Esophagus squamous epithelium (tissue), 5 donors: Measurements from ENCODE around the gene FN1. TPM values are rescaled to one million over a fixed set of nuclear protein-coding genes. Genes with fewer than 3 reads are reported as not detected.

Experiments used
- DNase-seq: peaks from one replicate; lab custom pipeline; 2025; lab: John Stamatoyannopoulos, UW
- H3K27ac ChIP-seq, 4 donors: fragments of 200-600 bp; sonication (generic); one replicate each; pipeline ENCODE4 v1.5.1; 2016 to 2019; ENCODE audit warnings: mild to moderate bottlenecking in 1 of 4
- H3K27me3 ChIP-seq, 4 donors: fragments of 200-600 bp; sonication (generic); 1 replicate in 3 of 4; 2 replicates in 1 of 4; pipeline versions ENCODE4 v1.5.1 to v1.6.0; 2017 to 2021; ENCODE audit warnings: antibody characterized with exemption in 1 of 4
- H3K36me3 ChIP-seq, 3 donors: fragments of 200-600 bp; sonication (generic); one replicate each; pipeline ENCODE4 v1.5.1; 2016 to 2019
- H3K4me1 ChIP-seq, 3 donors: fragments of 200-600 bp; sonication (generic); one replicate each; pipeline ENCODE4 v1.5.1; 2017 to 2019
- H3K4me3 ChIP-seq, 4 donors: fragments of 200-600 bp; sonication (generic); 1 replicate in 3 of 4; 2 replicates in 1 of 4; pipeline ENCODE4 v1.5.1; 2016 to 2019; ENCODE audit warnings: mild to moderate bottlenecking in 2 of 4, moderate library complexity in 1 of 4
- H3K9me3 ChIP-seq, 3 donors: fragments of 200-600 bp; sonication (generic); one replicate each; pipeline ENCODE4 v1.5.1; 2016 to 2019
- POLR2A ChIP-seq, 4 donors: fragments of 450-650 bp; IDR thresholded peaks; one replicate each; pipeline ENCODE4 v1.6.1; 2017; ENCODE audit warnings: antibody characterized with exemption in 4 of 4, mild to moderate bottlenecking in 4 of 4, moderate library complexity in 3 of 4
- WGBS, 2 donors: methylation state at CpG; one replicate each; pipeline ENCODE4 v1.1.5; 2018; 5-methylcytosine and 5-hydroxymethylcytosine counted together
- intact Hi-C: fragments of 100-400 bp; cut with DNase I; formaldehyde crosslinking; loops from one replicate; pipeline ENCODE4 v1.15.0; 2022
- total RNA-seq, 4 donors: library from RNA; depleted of rRNA; stranded (reverse); fragments of >200 nt; gene quantifications; one replicate each; pipeline ENCODE4 v1.1.0, GENCODE V29; 2016
- TF ChIP-seq, protein P1 (sequence below), 6 experiments: fragments of 450-650 bp in 4 of 6; fragments of 200-600 bp in 2 of 6; sonication (generic) in 2 of 6; IDR thresholded peaks; one replicate each; pipeline ENCODE4 v1.5.1; 2016 to 2019; ENCODE audit warnings: antibody characterized with exemption in 6 of 6, mild to moderate bottlenecking in 4 of 6, moderate library complexity in 4 of 6
- donor health status: DM: yes; HTN: yes; CAD: no.

The FN1 gene
- total RNA-seq, 4 donors from 2014 or later = 15.7 to 393 (median 112) TPM

DNA sequence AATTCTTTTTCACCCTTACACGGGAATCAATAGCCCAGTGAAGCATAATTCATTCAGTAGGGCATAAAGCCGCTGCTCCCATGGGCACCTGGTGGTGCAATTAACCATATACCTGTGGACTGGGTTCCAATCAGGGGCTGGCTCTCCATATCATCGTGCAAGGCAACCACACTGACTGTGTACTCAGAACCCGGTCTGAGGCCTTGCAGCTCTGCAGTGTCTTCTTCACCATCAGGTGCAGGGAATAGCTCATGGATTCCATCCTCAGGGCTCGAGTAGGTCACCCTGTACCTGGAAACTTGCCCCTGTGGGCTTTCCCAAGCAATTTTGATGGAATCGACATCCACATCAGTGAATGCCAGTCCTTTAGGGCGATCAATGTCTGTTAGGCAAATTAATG is 55.2 kb downstream of the FN1 start:
- H3K27me3 ChIP-seq = no peaks in the 10 kb centered on the region
- 87 to 92% methylated on average over 6 to 7 of the region's 7 CpGs for WGBS, 2 donors
- peaks cover 0 to 70% (median 0%) of the 10 kb centered on the region in 3 donors for H3K36me3 ChIP-seq
- no peak overlapping the region for H3K27ac ChIP-seq
- intact Hi-C loops = no loop called here
- no peak overlapping the region for H3K4me3 ChIP-seq
- no peak for DNase-seq
- no peak for TF ChIP-seq POLR2A (IDR thresholded peaks at IDR 0.05)
- TF ChIP-seq, protein P1, sequence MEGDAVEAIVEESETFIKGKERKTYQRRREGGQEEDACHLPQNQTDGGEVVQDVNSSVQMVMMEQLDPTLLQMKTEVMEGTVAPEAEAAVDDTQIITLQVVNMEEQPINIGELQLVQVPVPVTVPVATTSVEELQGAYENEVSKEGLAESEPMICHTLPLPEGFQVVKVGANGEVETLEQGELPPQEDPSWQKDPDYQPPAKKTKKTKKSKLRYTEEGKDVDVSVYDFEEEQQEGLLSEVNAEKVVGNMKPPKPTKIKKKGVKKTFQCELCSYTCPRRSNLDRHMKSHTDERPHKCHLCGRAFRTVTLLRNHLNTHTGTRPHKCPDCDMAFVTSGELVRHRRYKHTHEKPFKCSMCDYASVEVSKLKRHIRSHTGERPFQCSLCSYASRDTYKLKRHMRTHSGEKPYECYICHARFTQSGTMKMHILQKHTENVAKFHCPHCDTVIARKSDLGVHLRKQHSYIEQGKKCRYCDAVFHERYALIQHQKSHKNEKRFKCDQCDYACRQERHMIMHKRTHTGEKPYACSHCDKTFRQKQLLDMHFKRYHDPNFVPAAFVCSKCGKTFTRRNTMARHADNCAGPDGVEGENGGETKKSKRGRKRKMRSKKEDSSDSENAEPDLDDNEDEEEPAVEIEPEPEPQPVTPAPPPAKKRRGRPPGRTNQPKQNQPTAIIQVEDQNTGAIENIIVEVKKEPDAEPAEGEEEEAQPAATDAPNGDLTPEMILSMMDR (IDR thresholded peaks at IDR 0.05) = no peak
- H3K9me3 ChIP-seq = no peaks in the 10 kb centered on the region
- no peaks in the 10 kb centered on the region for H3K4me1 ChIP-seq

GRCh38 chr2:215379948-215380347 is 55.9 kb downstream of the FN1 start:
- H3K36me3 ChIP-seq = peaks cover 0 to 78% (median 0%) of the 10 kb centered on the region in 3 donors
- H3K9me3 ChIP-seq = no peaks in the 10 kb centered on the region
- H3K4me1 ChIP-seq = no peaks in the 10 kb centered on the region
- WGBS, 2 donors = 86 to 90% methylated on average over 6 of the region's 6 CpGs
- H3K4me3 ChIP-seq = no peak overlapping the region
- no peak for DNase-seq
- intact Hi-C loops = no loop called here
- H3K27ac ChIP-seq = no peak overlapping the region
- no peak for TF ChIP-seq POLR2A (IDR thresholded peaks at IDR 0.05)
- TF ChIP-seq, protein P1 (IDR thresholded peaks at IDR 0.05) = no peak
- no peaks in the 10 kb centered on the region for H3K27me3 ChIP-seq

GRCh38 chr2:215379039-215379438 is 56.8 kb downstream of the FN1 start:
- WGBS, 2 donors = 83 to 93% methylated on average over 7 of the region's 7 CpGs
- H3K36me3 ChIP-seq = peaks cover 0 to 82% (median 0%) of the 10 kb centered on the region in 3 donors
- intact Hi-C loops = no loop called here

DNA sequence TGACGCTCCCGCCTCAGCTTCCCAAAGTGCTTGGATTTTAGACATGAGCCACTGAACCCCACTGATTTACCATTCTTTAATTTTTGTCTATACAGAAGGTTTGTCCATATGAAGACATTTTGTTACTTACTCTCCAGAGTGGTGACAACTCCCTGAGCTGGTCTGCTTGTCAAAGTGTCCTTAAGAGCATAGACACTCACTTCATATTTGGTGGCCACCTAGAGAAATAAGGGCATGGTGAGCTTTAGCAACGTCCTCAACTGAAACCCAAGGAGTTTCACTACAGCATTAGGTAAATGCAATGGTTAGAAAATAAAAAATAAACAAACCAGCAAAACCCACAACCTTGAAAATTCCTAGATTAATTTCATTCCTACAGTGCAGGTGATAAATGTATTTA is 57.8 kb downstream of the FN1 start:
- TF ChIP-seq, protein P1 (IDR thresholded peaks at IDR 0.05) = no peak
- no peak for TF ChIP-seq POLR2A (IDR thresholded peaks at IDR 0.05)
- Histone ChIP-seq H3K4me1 (no peaks in the 10 kb centered on the region), H3K27me3 (no peaks in the 10 kb centered on the region), H3K9me3 (no peaks in the 10 kb centered on the region), H3K36me3 (peaks cover 0 to 77% (median 0%) of the 10 kb centered on the region in 3 donors), H3K4me3 (no peak overlapping the region), H3K27ac (no peak overlapping the region)
- intact Hi-C loops = no loop called here
- WGBS, 2 donors = 86 to 94% methylated on average over 3 of the region's 3 CpGs
- DNase-seq = no peak

More at GRCh38 chr2:215379039-215379438, 56.8 kb downstream of the FN1 start:
- Histone ChIP-seq H3K27ac (no peak overlapping the region), H3K9me3 (no peaks in the 10 kb centered on the region), H3K27me3 (no peaks in the 10 kb centered on the region), H3K4me3 (no peak overlapping the region), H3K4me1 (no peaks in the 10 kb centered on the region)
- TF ChIP-seq, protein P1 (IDR thresholded peaks at IDR 0.05) = no peak
- no peak for TF ChIP-seq POLR2A (IDR thresholded peaks at IDR 0.05)
- DNase-seq = no peak

- Histone ChIP-seq H3K27me3 (no peaks in the 10 kb centered on the region), H3K36me3 (peaks cover 0 to 72% (median 0%) of the 10 kb centered on the region in 3 donors), H3K27ac (no peak overlapping the region), H3K9me3 (no peaks in the 10 kb centered on the region), H3K4me3 (no peak overlapping the region), H3K4me1 (no peaks in the 10 kb centered on the region)
- no peak for TF ChIP-seq POLR2A (IDR thresholded peaks at IDR 0.05)
- intact Hi-C loops = no loop called here
- 95 to 100% methylated on average over 2 of the region's 2 CpGs for WGBS, 2 donors
- DNase-seq = no peak
Measured at GRCh38 chr2:215377283-215377682, 58.6 kb downstream of the FN1 start.
